ENCODE measurements around the gene TXNIP. TPM values are rescaled to one million over a fixed set of nuclear protein-coding genes. Genes with fewer than 3 reads are reported as not detected.

TXNIP gene
- polyA plus RNA-seq, 1 donor (not counting 4 experiments of a cell fraction or from before 2014, with no cell fraction given): 159 TPM

- Histone ChIP-seq H3K9me1 (ENCODE audit: control insufficient read depth, extremely low read depth, insufficient read depth, low read length) (no peaks in the 10 kb centered on the region), H3K27me3 (ENCODE audit: control insufficient read depth, extremely low read depth, insufficient read depth, low read length) (no peaks in the 10 kb centered on the region), H2AFZ (ENCODE audit: control insufficient read depth, low read length) (no peak overlapping the region), H3K27ac (ENCODE audit: control insufficient read depth, insufficient read depth, low read length) (no peak overlapping the region), H3K4me3 (ENCODE audit: control insufficient read depth in 2 of 3, extremely low read depth in 1 of 3, insufficient read depth in 2 of 3, low read depth in 1 of 3, low read length in 3 of 3) (no peak overlapping the region), H3K9ac (ENCODE audit: control insufficient read depth, extremely low read depth, insufficient read depth, low read length) (no peak overlapping the region), H3K36me3 (ENCODE audit: control insufficient read depth in 2 of 2, extremely low read depth in 1 of 2, insufficient read depth in 2 of 2, low read length in 2 of 2) (no peaks in the 10 kb centered on the region), H3K4me2 (ENCODE audit: control insufficient read depth, extremely low read depth, insufficient read depth, low read depth, low read length) (no peak overlapping the region), H3K79me2 (ENCODE audit: control insufficient read depth, insufficient read depth, low read length) (peaks cover 12% of the 10 kb centered on the region), H4K20me1 (ENCODE audit: control insufficient read depth, extremely low read depth, insufficient read depth, low read length) (no peaks in the 10 kb centered on the region), H3K9me3 (ENCODE audit: control insufficient read depth, low read depth, low read length) (no peaks in the 10 kb centered on the region), H3K4me1 (ENCODE audit: control insufficient read depth, extremely low read depth, insufficient read depth, low read length) (peaks cover 15% of the 10 kb centered on the region)
- FAIRE-seq (no peak), DNase-seq (ENCODE audit: low read depth, low spot score) (no peak)
- dilution Hi-C loops (cut with MboI; ENCODE audit: extremely low pct_ligation_motif_present, low sequenced_read_pairs): no loop called here
- TF ChIP-seq EZH2 (IDR thresholded peaks at IDR 0.05; ENCODE audit: low read length) (no peak), CTCF (optimal IDR thresholded peaks at IDR 0.05 in 1 of 3, IDR thresholded peaks at IDR 0.05 in 1 of 3, conservative IDR thresholded peaks at IDR 0.05 in 1 of 3; ENCODE audit: extremely low read depth in 1 of 3, insufficient read depth in 2 of 3, low read length in 3 of 3) (no peak)
Observed at GRCh38 chr1:145952903-145953302, 43.5 kb downstream of the TXNIP start.

GRCh38 chr1:145951526-145951925 lies 44.9 kb downstream of the TXNIP start:
- TF ChIP-seq CTCF (optimal IDR thresholded peaks at IDR 0.05 in 1 of 3, IDR thresholded peaks at IDR 0.05 in 1 of 3, conservative IDR thresholded peaks at IDR 0.05 in 1 of 3; ENCODE audit: extremely low read depth in 1 of 3, insufficient read depth in 2 of 3, low read length in 3 of 3): no peak
- no peak for TF ChIP-seq EZH2 (IDR thresholded peaks at IDR 0.05; ENCODE audit: low read length)
- dilution Hi-C loops (cut with MboI; ENCODE audit: extremely low pct_ligation_motif_present, low sequenced_read_pairs): no loop called here
- no peak overlapping the region for H3K9ac ChIP-seq (ENCODE audit: control insufficient read depth, extremely low read depth, insufficient read depth, low read length)
- H2AFZ ChIP-seq (ENCODE audit: control insufficient read depth, low read length): no peak overlapping the region
- no peak overlapping the region for H3K4me3 ChIP-seq (ENCODE audit: control insufficient read depth in 2 of 3, extremely low read depth in 1 of 3, insufficient read depth in 2 of 3, low read depth in 1 of 3, low read length in 3 of 3)
- FAIRE-seq (no peak), DNase-seq (ENCODE audit: low read depth, low spot score) (no peak)
- H3K9me3 ChIP-seq (ENCODE audit: control insufficient read depth, low read depth, low read length): no peaks in the 10 kb centered on the region
- no peak overlapping the region for H3K4me2 ChIP-seq (ENCODE audit: control insufficient read depth, extremely low read depth, insufficient read depth, low read depth, low read length)
- H3K9me1 ChIP-seq (ENCODE audit: control insufficient read depth, extremely low read depth, insufficient read depth, low read length): no peaks in the 10 kb centered on the region
- H3K4me1 ChIP-seq (ENCODE audit: control insufficient read depth, extremely low read depth, insufficient read depth, low read length): peaks cover 8% of the 10 kb centered on the region
- H3K79me2 ChIP-seq (ENCODE audit: control insufficient read depth, insufficient read depth, low read length): peaks cover 7% of the 10 kb centered on the region
- no peaks in the 10 kb centered on the region for H3K27me3 ChIP-seq (ENCODE audit: control insufficient read depth, extremely low read depth, insufficient read depth, low read length)
- no peaks in the 10 kb centered on the region for H4K20me1 ChIP-seq (ENCODE audit: control insufficient read depth, extremely low read depth, insufficient read depth, low read length)
- no peak overlapping the region for H3K27ac ChIP-seq (ENCODE audit: control insufficient read depth, insufficient read depth, low read length)
- H3K36me3 ChIP-seq (ENCODE audit: control insufficient read depth in 2 of 2, extremely low read depth in 1 of 2, insufficient read depth in 2 of 2, low read length in 2 of 2): no peaks in the 10 kb centered on the region

Data from keratinocyte (primary cell).